ENCODE data around the gene MED8. TPM values are rescaled to one million over a fixed set of nuclear protein-coding genes. Genes with fewer than 3 reads are reported as not detected.

The MED8 gene
- total RNA-seq (ENCODE audit: unreplicated experiment): 19.5 TPM
- long read RNA-seq, transcript MED8-203 (7 exons, 1,924 nt): major isoform, 25 of 29 reads
- long read RNA-seq, partial matches to known transcripts: 3 of 29 reads
- long read RNA-seq, other reads (novel, unspliced or antisense): 1 of 29 reads

GRCh38 chr1:43389326-43390313 lies at the start of gene MED8, which contains the start of gene SZT2:
Gene MED8, minus strand, starts transcription at chr1:43389800. Its CDS starts 36 bp downstream, at chr1:43389764.
Gene SZT2, plus strand, starts transcription at chr1:43389899. Its CDS starts 70 bp downstream, at chr1:43389969.
- Mint-ChIP-seq H3K9me3 (ENCODE audit: unreplicated experiment) (no peaks in the 10 kb centered on the region), H3K27ac (ENCODE audit: unreplicated experiment) (peak within 1 kb of the TSS; percentile 98), H3K27me3 (ENCODE audit: unreplicated experiment) (peaks cover 4% of the 10 kb centered on the region), H3K4me3 (ENCODE audit: unreplicated experiment) (peak within 1 kb of the TSS; percentile 100), H3K4me1 (ENCODE audit: unreplicated experiment) (peaks cover 18% of the 10 kb centered on the region), H3K36me3 (ENCODE audit: low read depth, unreplicated experiment) (peaks cover 14% of the 10 kb centered on the region)
- TF ChIP-seq CTCF (IDR thresholded peaks at IDR 0.05; ENCODE audit: unreplicated experiment): no peak
- DNase-seq (ENCODE audit: low spot score): peak; percentile 92

DNA sequence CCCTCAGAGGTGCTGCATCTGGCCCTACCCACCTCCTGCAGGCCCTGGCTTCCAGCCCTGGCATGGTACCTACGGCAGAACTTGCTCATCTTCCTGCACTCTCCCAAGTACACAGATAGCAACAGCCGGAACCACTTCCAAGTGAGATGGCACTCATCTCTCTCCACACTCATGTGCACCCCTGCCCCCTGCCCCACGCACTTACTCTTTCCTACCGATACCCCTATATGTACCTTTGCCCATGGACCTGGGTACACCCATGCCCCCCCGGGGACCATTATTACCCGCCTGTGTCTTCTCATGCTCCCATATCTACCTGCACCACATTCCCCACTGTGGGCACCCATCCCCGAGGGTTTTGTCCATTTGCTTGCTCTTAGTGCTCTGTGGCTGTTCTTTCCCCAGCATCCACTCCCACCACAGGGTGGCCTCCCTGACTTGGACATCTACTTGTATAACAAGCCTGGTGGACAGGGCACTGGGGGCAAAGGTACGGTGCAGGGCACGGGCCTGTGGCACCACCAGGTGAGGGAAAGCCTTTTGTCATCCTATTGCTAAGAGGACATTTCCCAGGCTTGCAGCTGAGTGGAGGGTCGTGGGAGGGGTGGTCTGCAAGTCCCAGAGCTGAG lies 49.5 kb upstream of the MED8 start:
- DNase-seq (ENCODE audit: low spot score): no peak
- TF ChIP-seq CTCF (IDR thresholded peaks at IDR 0.05; ENCODE audit: unreplicated experiment): no peak
- no peak overlapping the region for H3K27ac Mint-ChIP-seq (ENCODE audit: unreplicated experiment)
- no peaks in the 10 kb centered on the region for H3K4me1 Mint-ChIP-seq (ENCODE audit: unreplicated experiment)
- peaks cover 51% of the 10 kb centered on the region for H3K36me3 Mint-ChIP-seq (ENCODE audit: low read depth, unreplicated experiment)
- H3K27me3 Mint-ChIP-seq (ENCODE audit: unreplicated experiment): no peaks in the 10 kb centered on the region
- H3K9me3 Mint-ChIP-seq (ENCODE audit: unreplicated experiment): no peaks in the 10 kb centered on the region
- peak overlapping the region; percentile 77 for H3K4me3 Mint-ChIP-seq (ENCODE audit: unreplicated experiment)

DNA sequence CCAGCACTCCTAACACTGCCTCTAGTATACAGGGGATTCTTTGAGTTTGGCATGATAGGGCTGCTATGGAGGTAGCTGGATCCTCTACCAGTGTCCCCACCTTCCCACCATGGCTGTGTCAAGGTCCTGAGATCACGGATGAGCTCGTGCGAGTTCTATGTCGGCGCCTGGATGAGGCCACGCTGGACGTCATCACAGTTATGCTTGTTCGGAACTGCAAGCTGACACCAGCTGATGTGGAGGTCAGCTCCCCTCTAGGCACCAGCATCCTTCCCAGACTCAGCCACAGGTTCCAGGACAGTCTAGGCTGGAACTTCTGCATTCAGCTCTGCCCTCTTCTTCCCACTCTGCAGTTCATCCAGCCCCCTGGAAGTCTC lies 49.0 kb upstream of the MED8 start:
- Mint-ChIP-seq H3K9me3 (ENCODE audit: unreplicated experiment) (no peaks in the 10 kb centered on the region), H3K27me3 (ENCODE audit: unreplicated experiment) (no peaks in the 10 kb centered on the region), H3K4me1 (ENCODE audit: unreplicated experiment) (no peaks in the 10 kb centered on the region), H3K4me3 (ENCODE audit: unreplicated experiment) (peak overlapping the region; percentile 77), H3K27ac (ENCODE audit: unreplicated experiment) (no peak overlapping the region), H3K36me3 (ENCODE audit: low read depth, unreplicated experiment) (peaks cover 55% of the 10 kb centered on the region)
- no peak for DNase-seq (ENCODE audit: low spot score)
- TF ChIP-seq CTCF (IDR thresholded peaks at IDR 0.05; ENCODE audit: unreplicated experiment): no peak

GRCh38 chr1:43438006-43438405 lies 48.4 kb upstream of the MED8 start:
- H3K27ac Mint-ChIP-seq (ENCODE audit: unreplicated experiment): no peak overlapping the region
- TF ChIP-seq CTCF (IDR thresholded peaks at IDR 0.05; ENCODE audit: unreplicated experiment): no peak
- H3K9me3 Mint-ChIP-seq (ENCODE audit: unreplicated experiment): no peaks in the 10 kb centered on the region
- H3K27me3 Mint-ChIP-seq (ENCODE audit: unreplicated experiment): no peaks in the 10 kb centered on the region
- no peaks in the 10 kb centered on the region for H3K4me1 Mint-ChIP-seq (ENCODE audit: unreplicated experiment)
- H3K4me3 Mint-ChIP-seq (ENCODE audit: unreplicated experiment): no peak overlapping the region
- DNase-seq (ENCODE audit: low spot score): no peak
- peaks cover 54% of the 10 kb centered on the region for H3K36me3 Mint-ChIP-seq (ENCODE audit: low read depth, unreplicated experiment)

Measured in endothelial cell (in vitro differentiated cells).